ENCODE data around the gene KCNIP4. TPM values are rescaled to one million over a fixed set of nuclear protein-coding genes. Genes with fewer than 3 reads are reported as not detected.
A peak's percentile ranks its signal among the peaks of the same experiment; 100 is the strongest.

Gene KCNIP4
- total and polyA plus RNA-seq, 2 donors from 2014 or later: 9.8 to 43.9 TPM

- H3K27me3 ChIP-seq (ENCODE audit: control insufficient read depth, insufficient read depth, low read length): no peaks in the 10 kb centered on the region
- no peaks in the 10 kb centered on the region for H3K36me3 ChIP-seq (ENCODE audit: control insufficient read depth in 2 of 3, insufficient read depth in 3 of 3, low read length in 3 of 3)
Observed at GRCh38 chr4:21226637-21227538, 721.7 kb downstream of the KCNIP4 start.

DNA sequence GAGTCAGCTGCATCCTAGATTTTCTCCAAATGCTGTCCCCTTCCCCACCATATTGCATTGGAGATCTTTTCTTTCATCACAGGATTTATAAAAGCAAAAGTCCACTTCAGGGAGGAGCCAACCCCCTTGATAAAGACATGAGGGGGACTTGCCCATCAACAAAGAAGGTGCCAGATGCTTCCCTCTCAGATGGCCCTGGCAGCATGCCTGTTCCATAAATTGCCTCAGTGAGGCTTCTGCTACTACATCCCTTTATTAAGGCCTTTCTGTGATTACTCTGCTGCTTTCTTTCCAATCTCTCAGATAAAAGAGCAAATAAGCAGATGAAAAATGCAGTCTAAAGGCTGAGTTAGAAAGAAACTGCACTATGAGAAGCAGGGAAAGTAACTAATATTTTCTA lies 736.7 kb downstream of the KCNIP4 start:
- DNase-seq: no peak
- no peak overlapping the region for H3K27ac ChIP-seq (ENCODE audit: low read depth in 2 of 2, low read length in 2 of 2)
- no peak for TF ChIP-seq CTCF (IDR thresholded peaks at IDR 0.05; ENCODE audit: borderline replicate concordance, extremely low read depth, insufficient read depth)
- FAIRE-seq: no peak
- H3K36me3 ChIP-seq (ENCODE audit: control insufficient read depth in 2 of 3, insufficient read depth in 3 of 3, low read length in 3 of 3): no peaks in the 10 kb centered on the region
- no peaks in the 10 kb centered on the region for H3K4me1 ChIP-seq (ENCODE audit: control insufficient read depth in 2 of 3, insufficient read depth in 2 of 3, low read depth in 1 of 3, low read length in 3 of 3)
- intact Hi-C loops (cut with DNase I): no loop called here
- H3K9ac ChIP-seq (ENCODE audit: low read length in 3 of 3): no peak overlapping the region
- H3K4me3 ChIP-seq (ENCODE audit: low read length in 3 of 3): no peak overlapping the region
- H3K9me3 ChIP-seq (ENCODE audit: control insufficient read depth in 2 of 3, insufficient read depth in 1 of 3, low read length in 3 of 3): no peaks in the 10 kb centered on the region
- H3K27me3 ChIP-seq (ENCODE audit: control insufficient read depth, insufficient read depth, low read length): no peaks in the 10 kb centered on the region

More at GRCh38 chr4:21226637-21227538, 721.7 kb downstream of the KCNIP4 start:
- H3K27ac ChIP-seq (ENCODE audit: low read depth in 2 of 2, low read length in 2 of 2): no peak overlapping the region
- H3K4me3 ChIP-seq (ENCODE audit: low read length in 3 of 3): no peak overlapping the region
- no peak for DNase-seq
- no peak for TF ChIP-seq CTCF (IDR thresholded peaks at IDR 0.05; ENCODE audit: borderline replicate concordance, extremely low read depth, insufficient read depth)
- H3K4me1 ChIP-seq (ENCODE audit: control insufficient read depth in 2 of 3, insufficient read depth in 2 of 3, low read depth in 1 of 3, low read length in 3 of 3): no peaks in the 10 kb centered on the region
- no peak for FAIRE-seq
- no peak overlapping the region for H3K9ac ChIP-seq (ENCODE audit: low read length in 3 of 3)
- intact Hi-C loops (cut with DNase I): no loop called here
- H3K9me3 ChIP-seq (ENCODE audit: control insufficient read depth in 2 of 3, insufficient read depth in 1 of 3, low read length in 3 of 3): no peaks in the 10 kb centered on the region

GRCh38 chr4:21209860-21210259 lies 738.7 kb downstream of the KCNIP4 start:
- no peak overlapping the region for H3K4me3 ChIP-seq (ENCODE audit: low read length in 3 of 3)
- peak in 2 of 5 donors; percentile 6 to 43 for DNase-seq
- H3K27ac ChIP-seq (ENCODE audit: low read depth in 2 of 2, low read length in 2 of 2): no peak overlapping the region
- intact Hi-C loops (cut with DNase I): no loop called here
- no peak for FAIRE-seq
- TF ChIP-seq CTCF (IDR thresholded peaks at IDR 0.05; ENCODE audit: borderline replicate concordance, extremely low read depth, insufficient read depth): no peak
- H3K27me3 ChIP-seq (ENCODE audit: control insufficient read depth, insufficient read depth, low read length): no peaks in the 10 kb centered on the region
- no peak overlapping the region for H3K9ac ChIP-seq (ENCODE audit: low read length in 3 of 3)
- no peaks in the 10 kb centered on the region for H3K9me3 ChIP-seq (ENCODE audit: control insufficient read depth in 2 of 3, insufficient read depth in 1 of 3, low read length in 3 of 3)
- H3K36me3 ChIP-seq (ENCODE audit: control insufficient read depth in 2 of 3, insufficient read depth in 3 of 3, low read length in 3 of 3): no peaks in the 10 kb centered on the region
- no peaks in the 10 kb centered on the region for H3K4me1 ChIP-seq (ENCODE audit: control insufficient read depth in 2 of 3, insufficient read depth in 2 of 3, low read depth in 1 of 3, low read length in 3 of 3)

Measured in kidney (tissue), 14 donors.